ENCODE data around the gene EIF1.

EIF1 gene

DNA sequence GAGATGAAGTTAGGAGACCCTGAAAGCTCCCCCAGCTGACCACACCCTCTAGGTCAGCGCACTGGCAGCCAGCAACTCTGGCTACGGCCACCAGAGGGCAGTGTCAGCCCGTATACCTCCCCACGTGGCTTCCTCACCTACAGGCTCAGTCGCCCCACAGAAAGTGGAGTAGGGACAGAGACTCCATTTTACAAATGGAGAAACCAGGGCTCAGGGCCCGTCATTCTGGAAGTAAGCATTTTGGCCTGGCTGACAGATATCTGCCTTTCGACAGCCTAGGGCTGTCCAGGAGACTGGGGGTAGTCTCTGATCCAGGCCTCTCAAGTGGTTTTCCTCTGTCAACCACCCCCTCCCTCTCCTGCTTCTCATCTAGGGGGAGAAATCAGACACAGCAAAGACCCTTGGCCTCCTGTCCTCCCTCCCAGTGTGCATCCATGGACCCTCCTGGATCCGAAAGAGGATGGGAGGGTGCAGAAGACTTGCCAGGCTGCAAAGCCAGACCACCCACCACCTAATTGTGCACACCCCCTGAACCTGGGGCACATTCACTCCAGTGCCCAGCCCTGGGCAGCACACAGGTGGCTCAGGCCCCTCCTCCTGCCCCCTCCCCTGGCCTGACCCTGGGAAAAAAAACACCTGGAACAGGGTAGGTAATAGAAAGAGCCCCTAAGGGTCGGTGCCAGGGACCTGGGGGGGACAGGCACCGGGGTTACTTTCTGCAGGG, 49.6 kb downstream of the EIF1 start:
- peak; percentile 81 for DNase-seq

DNA sequence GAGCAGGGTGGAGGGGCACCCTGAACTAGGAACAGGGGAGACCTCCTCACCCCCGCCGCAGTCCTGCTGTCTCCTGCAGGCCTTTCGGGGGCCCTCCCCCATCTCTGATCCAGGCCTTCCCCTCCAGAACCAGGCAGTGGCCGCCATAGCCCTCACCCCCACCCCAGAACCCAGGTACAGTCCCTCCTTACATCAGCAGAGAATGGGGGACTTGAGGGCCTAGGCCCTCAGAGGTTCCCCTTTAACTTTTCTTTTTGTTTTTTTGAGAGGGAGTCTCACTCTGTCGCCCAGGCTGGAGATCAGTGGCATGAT, 50.1 kb downstream of the EIF1 start:
- DNase-seq = no peak

DNA sequence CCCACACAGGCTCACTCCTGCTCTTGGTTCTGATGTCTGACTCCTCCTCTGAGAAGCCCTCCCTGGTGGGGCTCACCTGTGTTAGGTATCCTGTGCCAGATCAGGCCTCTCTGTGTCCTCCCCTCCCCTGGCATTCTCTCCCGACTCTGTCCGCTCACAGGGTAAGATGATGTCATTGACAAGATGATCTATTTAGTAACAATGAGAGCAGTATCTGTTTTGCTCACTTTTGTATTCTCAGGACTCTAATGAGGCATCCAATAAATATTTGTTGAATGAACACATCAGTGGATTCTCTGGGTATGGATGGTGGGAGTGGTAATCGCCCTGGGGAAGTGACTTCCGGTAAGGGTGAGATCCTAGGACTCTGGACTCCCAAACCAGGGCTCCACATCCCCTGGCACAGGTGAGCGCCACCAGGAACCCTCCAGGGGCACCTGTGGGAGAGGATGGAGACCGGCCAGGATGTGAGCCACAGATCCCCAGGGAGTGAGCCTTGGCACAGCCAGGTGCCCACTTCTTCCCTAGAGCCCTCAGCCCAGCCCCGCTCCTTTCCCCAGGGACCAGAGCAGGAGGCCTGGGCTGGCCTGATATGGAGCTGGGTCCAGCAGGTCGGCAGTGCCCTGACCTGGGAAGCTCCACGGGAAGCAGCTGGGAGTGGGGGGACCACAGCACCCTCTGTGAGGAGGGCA, 51.1 kb downstream of the EIF1 start:
- no peak for DNase-seq

- no peak for DNase-seq
These were observed 51.8 kb downstream of the EIF1 start for GRCh38 chr17:41740506-41740905.

- no peak for DNase-seq
These were observed 53.0 kb downstream of the EIF1 start for GRCh38 chr17:41741709-41742108.
